HEK293 (cell line): Measurements from ENCODE around the gene ZNF236.

Source experiments
- CTCF ChIP-seq: fragments of 450-650 bp; formaldehyde crosslinking; IDR thresholded peaks from 2 replicates; pipeline ENCODE4 v1.5.1; 2016; ENCODE audit warnings: missing biosample characterization, missing genetic modification characterization
- ZBTB20 ChIP-seq: fragments of 450-650 bp; formaldehyde crosslinking; IDR thresholded peaks from 2 replicates; pipeline ENCODE4 v1.5.1; 2016; ENCODE audit warnings: missing biosample characterization, missing genetic modification characterization
- ZBTB48 ChIP-seq: fragments of 450-650 bp; formaldehyde crosslinking; IDR thresholded peaks from 2 replicates; pipeline ENCODE4 v1.5.1; 2016; ENCODE audit warnings: missing biosample characterization, missing genetic modification characterization
- ZNF138 ChIP-seq: fragments of 450-650 bp; formaldehyde crosslinking; IDR thresholded peaks from 2 replicates; pipeline ENCODE4 v1.5.1; 2016; ENCODE audit warnings: missing biosample characterization, missing genetic modification characterization, borderline replicate concordance
- ZNF292 ChIP-seq: fragments of 450-650 bp; formaldehyde crosslinking; IDR thresholded peaks from 2 replicates; pipeline ENCODE4 v1.5.1; 2016; ENCODE audit warnings: low read depth, missing biosample characterization, missing genetic modification characterization, borderline replicate concordance
- ZNF311 ChIP-seq: fragments of 450-650 bp; formaldehyde crosslinking; IDR thresholded peaks from 2 replicates; pipeline ENCODE4 v1.5.1; 2017; ENCODE audit warnings: missing biosample characterization, missing genetic modification characterization, borderline replicate concordance
- ZNF501 ChIP-seq: fragments of 450-650 bp; formaldehyde crosslinking; IDR thresholded peaks from 2 replicates; pipeline ENCODE4 v1.5.1; 2016; ENCODE audit warnings: missing biosample characterization, missing genetic modification characterization
- ZNF654 ChIP-seq: fragments of 450-650 bp; formaldehyde crosslinking; IDR thresholded peaks from 2 replicates; pipeline ENCODE4 v1.5.1; 2016; ENCODE audit warnings: low read depth, missing biosample characterization, missing genetic modification characterization
- ZNF776 ChIP-seq: fragments of 450-650 bp; formaldehyde crosslinking; IDR thresholded peaks from 2 replicates; pipeline ENCODE4 v1.5.0; 2017; ENCODE audit warnings: missing biosample characterization, missing genetic modification characterization, borderline replicate concordance
- TF ChIP-seq, protein P1 (sequence below): IDR thresholded peaks from 2 replicates; pipeline ENCODE4 v1.6.1; 2011; ENCODE audit warnings: mild to moderate bottlenecking, low read depth, low read length, borderline replicate concordance

- no peak for TF ChIP-seq ZNF292 (tag by site-specific recombination)
- TF ChIP-seq ZBTB20 (tag by site-specific recombination) = no peak
- no peak for TF ChIP-seq ZNF654
- TF ChIP-seq CTCF (tag by site-specific recombination) = no peak
- no peak for TF ChIP-seq ZNF311
- TF ChIP-seq ZNF501 (tag by site-specific recombination) = no peak
- no peak for TF ChIP-seq ZNF776
- TF ChIP-seq, protein P1, sequence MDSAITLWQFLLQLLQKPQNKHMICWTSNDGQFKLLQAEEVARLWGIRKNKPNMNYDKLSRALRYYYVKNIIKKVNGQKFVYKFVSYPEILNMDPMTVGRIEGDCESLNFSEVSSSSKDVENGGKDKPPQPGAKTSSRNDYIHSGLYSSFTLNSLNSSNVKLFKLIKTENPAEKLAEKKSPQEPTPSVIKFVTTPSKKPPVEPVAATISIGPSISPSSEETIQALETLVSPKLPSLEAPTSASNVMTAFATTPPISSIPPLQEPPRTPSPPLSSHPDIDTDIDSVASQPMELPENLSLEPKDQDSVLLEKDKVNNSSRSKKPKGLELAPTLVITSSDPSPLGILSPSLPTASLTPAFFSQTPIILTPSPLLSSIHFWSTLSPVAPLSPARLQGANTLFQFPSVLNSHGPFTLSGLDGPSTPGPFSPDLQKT = no peak
- TF ChIP-seq ZNF138 (tag by site-specific recombination) = no peak
- no peak for TF ChIP-seq ZBTB48
Measured at GRCh38 chr18:76938619-76939018, 116.3 kb downstream of the ZNF236 start.
